NCI-H2171 treated with DMSO at 0.1 percent for 48 hours (cell line): ENCODE measurements around the gene POLR3GL.

Source experiments
- DNase-seq: peaks from one replicate; lab custom pipeline; 2025; lab: John Stamatoyannopoulos, UW

Gene POLR3GL

DNA sequence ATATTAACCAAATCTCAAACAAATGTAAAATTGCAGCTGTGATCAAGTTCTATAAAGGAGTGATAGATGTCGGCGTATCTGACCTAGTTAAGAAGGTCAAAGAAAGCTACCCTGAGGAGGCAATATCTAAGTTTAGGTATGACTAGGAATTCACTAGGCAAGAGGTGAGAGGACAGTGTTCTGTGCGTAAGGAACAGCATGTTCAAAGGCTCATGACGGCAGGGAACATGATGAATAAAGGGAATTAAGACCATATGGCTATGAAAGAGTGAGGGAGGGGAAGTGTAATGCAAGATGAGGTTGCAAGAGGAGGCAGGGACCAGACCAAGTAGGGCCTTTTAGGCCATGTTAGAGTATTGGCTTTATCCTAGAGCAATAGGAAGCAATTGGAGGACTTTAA, 15.3 kb upstream of the POLR3GL start:
- peak; percentile 22 for DNase-seq

DNA sequence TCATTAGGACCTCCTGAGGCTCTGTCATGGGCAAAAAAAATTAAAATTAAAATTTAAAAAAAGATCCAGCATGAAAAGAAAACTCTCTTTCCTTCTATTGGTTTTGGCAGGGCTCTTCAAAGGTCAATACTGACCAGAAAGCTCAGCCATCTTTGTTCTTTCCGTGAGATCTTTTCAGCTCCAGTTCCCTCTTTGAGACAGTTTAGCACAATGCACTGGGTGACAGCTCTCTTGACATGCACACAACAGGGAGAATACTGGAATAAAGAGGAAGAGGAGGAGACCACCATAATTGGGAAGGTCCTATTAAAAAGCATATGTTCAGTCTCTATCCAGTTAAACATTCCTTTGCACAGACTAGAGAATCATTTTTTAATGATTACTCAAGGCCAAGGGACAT, 13.0 kb upstream of the POLR3GL start:
- DNase-seq = no peak

DNA sequence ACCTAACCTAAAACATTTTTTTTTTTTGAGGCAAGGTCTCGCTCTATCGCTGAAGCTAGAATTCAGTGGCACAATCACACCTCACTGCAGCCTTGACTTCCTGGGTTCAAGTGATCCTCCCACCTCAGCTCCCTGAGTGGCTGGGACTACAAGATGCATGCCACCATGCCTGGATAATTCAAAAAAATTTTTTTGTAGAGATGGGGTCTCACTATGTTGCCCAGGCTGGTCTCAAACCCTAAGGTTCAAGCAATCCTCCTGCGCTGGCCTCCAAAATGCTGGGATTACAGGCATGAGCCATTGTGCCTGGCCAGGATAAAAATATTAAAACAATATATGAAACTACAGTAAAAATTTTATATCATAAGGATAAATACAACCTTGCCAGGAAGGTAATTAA, 11.6 kb upstream of the POLR3GL start:
- no peak for DNase-seq

DNA sequence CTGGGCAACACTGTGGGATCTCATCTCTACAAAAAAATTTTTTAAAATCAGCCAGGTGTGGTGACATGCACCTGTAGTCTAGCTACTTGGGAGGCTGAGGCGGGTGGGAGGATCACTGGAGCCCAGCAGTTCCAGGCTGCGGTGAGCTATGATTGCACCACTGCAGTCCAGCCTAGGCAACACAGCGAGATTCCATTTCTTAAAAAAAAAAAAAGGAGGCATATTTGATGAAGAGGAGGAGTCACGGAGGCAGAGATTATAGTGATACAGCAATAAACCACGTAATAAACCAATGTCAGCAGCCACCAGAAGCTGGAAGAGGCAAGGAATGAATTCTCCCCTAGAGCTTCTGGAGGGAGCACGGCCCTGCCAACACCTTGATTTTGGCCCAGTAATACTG, 10.6 kb upstream of the POLR3GL start:
- DNase-seq = no peak

DNA sequence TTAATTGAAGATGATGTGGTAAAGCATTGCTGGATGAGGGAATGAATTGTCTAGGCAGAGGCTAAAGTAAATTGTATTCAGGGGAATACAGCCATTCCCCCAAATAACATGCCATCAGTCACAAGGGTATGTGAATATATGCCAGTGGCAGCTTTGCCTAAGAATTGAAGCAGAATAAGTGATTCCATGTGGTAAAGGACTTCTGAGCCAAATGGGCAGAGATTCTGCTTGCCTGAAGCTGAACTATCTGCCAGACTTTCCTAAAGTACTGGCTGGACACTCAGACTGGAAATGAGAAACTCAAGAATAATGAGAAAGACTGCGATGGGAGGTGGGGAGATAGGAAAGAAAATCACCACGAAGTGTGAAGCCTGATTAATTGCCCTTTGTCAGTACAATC, 9.1 kb upstream of the POLR3GL start:
- no peak for DNase-seq

DNA sequence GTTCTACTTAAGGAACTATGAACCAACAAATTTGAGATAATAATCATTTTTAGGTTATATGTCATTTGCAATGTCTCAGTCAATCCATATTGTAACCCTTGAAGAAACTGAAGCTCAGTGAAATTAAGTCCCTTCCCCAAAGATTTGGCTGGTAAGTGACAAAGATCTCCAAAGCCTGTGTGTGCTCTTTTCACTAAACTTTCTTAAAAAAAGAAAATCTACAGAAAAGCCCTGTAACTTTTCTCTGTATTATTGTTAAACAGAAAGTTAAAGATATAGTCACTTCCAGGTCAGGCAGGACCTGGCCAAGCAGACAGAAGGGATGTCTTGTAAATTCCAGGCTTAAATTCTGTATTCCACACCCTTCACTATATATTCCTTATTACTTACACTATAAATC, 8.1 kb upstream of the POLR3GL start:
- DNase-seq = no peak

DNA sequence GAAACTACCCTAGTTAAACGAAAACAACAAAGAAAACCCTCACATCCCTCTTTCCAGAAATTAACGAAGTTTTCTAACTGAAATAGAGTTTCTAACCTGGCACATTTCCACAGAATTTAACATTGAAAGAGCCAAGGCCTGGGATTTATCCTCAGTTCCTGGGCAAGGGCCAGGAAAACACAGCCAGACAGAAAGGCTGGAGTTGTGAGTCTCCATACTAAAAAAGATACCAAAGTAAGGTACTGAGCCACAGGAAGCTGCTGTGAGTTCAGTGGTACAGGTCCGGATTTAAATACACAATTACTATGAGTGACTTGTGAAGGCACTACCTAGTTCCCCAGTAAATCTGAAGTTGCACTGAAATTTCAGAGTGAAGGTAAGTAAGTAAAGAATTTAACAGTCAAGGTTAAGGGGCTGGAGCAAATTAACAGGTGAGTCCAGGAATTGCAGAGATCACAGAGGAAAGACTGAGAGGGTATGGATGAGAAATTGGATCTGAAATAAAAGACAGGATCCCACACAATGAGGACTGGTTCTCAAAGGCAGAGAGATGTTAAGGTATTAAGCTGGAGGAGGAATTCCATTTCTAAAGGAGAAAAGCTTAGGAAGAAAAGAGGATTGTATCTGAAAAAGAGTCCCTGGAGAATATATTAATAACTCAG, 7.6 kb upstream of the POLR3GL start:
- DNase-seq = no peak

DNA sequence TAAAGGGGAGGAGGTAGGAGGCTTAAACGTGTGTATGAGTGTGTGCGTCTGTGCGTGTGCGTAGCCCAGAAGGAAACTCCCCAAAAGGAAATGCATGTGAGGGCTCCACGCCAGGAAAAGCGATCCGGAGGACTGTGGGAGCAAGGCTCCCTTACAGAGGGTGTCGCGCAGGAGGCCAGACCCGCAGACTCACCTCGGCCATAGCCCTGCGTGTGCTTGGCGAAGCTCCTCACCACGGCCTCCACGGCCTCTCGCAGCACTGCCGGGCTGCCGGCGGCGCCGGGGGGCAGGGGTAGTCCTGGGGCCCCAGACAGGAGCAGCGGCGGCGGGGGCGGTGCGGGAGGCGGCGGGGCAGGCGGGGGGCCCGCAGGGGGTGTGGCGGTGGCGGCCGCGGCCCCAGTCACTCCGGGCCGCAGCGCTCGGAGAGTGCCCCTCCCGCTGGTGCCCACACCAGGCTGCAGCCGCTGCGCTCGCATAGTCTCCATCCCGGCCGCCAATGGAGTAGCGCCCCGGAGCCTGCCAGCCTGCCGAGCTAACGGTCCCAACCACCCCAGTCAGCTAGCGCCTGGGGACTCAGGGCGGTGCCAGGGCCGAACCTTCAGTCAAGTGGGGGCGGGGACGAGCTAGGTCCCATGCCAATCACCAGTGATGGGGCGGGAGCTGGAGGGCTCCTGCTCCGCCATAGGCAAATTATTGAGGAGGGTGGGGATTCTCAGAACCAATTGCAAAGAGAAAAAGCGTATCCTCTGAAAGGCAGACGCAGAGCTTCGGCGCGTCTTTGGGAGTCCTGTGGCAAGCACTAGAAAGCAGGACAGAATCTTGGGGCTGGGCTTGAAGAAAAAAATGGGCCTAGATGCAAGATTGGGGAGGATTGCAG, 6.8 kb upstream of the POLR3GL start, which contains the start of gene LIX1L:
TSS of gene LIX1L (minus strand) at position 575 of the 877 bp plus-strand sequence. CDS start at position 485, 90 bp downstream.
- peak; percentile 98 for DNase-seq

DNA sequence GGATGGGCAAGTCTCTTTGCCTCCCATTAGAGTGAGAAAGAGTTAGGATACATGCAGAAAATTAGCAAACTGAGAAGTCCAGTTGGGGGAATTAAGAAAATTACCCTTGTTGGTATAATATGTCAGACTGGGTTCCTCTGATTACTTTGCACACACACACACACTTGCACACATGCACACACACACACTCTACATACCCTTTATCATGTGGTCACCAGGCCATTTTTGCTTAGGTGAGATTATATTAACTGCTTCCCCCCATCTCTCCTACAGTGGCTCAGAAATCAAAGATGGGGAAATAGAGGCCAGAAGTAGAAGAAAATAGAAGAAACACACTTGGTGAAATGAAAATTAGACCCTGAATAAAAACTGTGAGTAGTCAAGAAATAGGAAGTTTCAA, 5.8 kb upstream of the POLR3GL start:
- DNase-seq = no peak

DNA sequence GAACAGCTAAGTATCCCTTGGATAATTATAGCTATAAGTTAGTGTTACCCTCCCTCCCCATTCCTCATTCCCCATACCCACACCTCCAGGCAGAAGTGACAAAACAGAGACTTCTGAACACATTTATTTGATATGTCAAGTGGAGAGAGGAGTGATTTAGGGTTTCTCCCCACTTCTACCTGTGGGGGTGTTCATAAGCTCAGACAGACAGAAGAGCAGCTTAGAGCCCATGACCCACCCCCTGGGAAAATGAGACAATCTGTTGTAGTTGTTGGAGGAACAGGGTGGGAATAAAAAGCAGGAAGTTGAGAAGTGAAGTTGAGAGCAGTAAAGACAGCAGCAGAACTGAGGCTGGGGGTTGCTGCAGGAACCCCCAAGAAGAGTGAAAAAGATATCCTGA, 5.2 kb upstream of the POLR3GL start:
- DNase-seq = no peak

DNA sequence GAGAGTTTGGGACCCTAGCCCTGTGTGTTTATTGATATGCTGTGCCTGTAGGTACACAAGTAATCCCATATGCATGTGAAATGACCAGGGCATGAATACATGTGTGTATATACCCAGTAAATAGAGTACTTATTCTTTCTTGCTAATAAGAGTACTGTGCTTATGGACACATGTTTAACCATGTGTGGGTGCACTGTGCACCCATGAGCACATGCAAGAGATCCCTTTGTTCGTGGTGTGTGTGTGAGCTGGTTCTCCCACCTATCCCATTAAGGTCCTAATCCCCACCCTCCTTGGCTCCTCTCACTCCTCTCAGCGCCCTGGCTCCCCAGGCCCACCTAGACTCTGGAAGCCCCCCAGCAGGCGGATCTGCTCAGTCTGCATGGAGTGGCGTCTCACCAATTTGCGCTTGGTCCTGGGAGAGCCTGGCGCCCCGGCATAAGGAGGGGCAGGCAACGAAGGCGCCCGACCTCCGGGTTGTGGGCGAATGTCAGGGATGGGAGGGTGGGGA, 4.5 kb upstream of the POLR3GL start:
- no peak for DNase-seq

DNA sequence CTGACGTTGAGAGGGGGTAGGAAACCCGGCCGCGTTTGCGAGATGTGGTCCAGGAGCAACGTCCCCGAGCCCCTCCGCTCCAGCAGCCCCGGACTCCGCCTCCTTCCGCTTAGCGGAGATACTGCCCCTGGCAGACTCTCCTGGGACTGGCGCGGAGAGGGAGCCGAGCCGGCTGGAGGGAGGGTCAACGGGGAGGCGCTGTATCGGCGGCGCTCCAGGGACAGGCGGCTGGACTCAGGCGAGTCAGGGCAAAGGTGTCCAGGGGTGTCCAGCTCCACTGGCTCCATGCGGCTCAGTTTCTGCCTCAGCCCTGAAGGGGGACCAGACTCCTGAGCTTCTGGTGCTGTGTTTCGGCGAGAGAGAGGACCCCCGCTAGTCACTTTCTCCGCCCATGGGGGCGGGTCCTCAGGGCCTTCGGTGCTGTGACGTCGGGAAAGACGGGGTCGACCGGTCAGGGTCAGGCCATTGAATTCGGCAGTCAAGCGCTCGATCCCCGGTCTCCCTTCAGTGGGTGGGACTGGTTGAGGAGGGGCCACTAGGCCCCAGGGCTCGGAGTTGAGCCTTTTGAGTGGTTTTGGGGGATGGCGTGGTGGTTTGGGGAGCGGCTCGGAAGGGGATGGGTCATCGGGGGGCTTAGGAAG, 3.9 kb upstream of the POLR3GL start:
- peak; percentile 73 for DNase-seq

DNA sequence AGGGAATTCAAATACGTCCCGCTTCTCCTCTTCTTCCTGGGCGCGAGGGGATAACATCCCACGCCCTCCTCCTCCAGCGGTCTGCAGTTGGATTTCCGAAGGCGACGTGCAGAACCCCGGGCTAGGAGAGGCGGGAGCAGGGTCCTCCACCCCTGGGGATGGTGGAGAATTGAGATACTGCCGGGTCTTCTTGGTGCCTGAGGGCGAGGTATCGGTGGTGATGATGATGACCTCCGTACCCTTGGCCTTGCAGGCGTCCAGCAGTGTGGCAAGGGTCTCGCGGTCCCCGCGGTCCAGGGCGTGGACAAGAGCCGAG, 3.4 kb upstream of the POLR3GL start:
- DNase-seq = no peak

DNA sequence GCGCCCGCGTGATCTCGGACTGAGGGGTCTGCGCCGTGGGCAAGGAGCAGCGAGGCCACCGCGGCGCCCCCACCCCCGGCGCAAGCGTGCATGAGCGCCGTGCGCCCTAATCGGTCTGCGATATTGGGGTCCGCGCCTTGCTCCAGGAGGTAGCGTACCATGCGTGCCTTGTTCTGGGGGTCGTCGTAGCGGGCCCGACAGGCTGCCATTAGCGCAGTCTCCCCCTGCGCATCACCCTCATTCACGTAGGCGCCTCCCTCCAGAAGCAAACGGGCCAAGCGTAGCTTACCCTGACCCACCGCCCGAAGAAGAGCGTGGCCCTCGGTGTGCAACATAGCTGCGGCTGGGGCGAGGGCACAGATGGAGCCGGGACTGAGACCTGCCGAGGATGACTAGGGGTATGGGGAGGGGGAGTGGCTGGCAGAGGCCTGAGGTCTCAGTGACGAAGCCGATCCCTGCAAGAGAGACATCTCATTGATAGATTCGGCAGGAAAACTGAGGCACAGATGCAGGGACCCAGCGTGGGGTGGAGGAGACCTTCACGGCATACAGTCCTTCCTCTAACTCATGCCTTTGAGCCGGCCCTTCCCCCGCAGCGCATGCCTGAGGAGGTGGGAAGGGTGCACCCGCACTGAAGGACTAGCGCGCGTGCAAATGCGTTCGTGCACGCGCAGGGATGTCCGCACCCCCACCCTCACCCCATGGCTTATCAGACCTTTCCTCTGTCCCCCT, 2.9 kb upstream of the POLR3GL start:
- DNase-seq = no peak

DNA sequence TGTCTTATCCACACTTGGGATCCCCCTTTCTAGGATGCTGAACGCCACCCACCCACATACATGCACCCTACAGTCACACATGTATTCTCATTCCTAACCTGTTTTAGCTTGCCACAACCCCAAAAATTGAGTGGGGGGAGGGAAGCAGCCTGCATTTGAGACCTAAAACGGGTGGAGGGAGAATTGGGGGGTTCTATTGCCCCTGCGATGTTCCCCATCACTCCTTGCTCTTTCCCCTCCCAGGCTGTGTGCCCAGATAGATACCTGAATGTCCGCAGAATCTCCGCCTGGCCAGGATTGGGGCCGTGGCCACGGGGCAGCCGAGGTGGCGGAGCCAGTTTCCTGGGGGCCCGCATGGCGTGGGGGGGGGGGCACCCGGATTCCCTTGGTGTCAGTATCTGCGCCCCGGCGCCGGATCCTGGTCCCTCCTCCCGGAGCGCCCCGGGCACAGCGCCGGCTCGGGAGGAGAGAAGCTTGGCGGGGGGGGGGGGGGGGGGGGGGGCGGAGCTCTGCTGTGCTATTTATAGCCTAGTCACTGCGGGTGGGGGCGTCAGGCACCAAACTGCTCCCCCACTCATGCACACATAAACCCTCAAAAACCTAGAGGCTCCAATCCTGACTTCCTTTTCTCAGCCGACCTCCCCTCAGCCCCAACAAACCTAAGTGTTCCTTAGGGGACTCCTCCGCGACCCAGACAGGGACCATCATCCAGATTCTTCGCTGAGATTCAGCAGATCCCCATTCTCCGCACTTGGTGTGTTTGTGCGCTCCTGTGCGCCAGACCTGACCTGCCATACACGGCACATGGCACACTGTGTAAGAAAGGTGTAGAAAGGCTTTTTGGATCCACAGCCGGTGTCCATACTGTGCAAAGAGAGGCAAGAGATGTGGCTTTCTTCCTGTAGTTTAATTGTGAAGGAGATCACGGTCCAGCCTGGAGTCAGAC, 2.1 kb upstream of the POLR3GL start:
- no peak for DNase-seq

DNA sequence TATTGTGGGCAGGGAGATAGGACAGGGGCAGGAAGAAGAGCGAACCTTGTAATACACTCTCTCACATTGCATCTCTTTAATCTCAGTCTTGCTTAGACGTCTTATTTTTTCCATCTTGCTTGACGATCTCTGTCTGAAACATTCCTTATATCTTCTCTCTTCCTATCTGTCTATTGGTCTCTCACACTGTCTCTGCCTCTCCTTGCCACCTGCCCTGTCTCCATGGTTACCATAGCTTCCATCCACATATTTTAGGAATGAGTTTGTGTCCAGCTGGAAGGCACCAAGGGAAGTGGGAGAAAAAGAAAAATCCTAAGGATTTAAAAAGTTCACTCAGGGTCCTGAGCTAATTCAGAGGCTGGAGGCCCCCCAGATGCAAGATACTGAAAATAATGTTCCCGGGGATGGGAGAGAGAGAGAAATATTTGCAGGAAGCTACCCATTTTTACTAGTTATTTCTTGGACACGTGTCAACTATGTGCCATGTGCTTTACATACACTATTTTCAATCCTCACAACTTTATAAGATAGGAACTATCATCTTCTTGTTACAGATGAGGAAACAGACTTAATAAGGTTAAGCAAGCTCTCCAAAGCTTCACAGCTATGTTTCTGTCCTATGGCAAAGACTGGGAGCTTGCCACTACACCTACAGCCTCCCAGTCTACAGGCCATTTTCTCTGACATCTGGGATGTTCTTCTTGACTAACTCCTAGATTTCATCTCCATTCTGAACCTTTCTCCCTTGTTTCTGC, 1.0 kb upstream of the POLR3GL start:
- no peak for DNase-seq

DNA sequence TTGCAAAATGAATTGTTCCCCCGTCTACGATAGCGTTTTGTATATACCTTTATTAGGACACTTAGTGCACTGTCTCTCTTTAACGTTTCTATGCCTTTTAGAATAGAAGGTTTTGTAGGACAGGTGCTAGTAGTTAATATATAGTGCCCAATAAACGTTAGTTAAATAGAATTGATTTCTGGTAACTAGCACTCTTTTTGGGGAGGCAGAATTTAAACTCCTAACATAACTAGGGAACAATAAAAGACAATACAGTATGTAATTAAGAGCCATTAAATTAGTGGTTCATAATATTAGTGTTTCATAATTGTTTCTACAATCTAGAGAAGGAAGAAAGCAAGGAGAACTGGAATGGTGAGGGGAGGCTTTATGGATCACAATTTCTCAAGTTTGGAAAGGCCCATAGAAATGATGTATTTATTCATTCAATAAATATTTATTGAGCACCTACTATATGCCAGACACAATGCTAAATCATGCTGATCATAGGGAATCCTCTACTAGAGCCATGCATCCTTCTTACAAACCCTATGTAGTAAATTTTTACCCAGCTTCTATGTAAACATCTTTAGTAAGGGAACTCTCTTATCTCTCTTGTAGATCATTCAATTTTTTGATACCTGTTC, 742 bp downstream of the POLR3GL start:
- DNase-seq = no peak

DNA sequence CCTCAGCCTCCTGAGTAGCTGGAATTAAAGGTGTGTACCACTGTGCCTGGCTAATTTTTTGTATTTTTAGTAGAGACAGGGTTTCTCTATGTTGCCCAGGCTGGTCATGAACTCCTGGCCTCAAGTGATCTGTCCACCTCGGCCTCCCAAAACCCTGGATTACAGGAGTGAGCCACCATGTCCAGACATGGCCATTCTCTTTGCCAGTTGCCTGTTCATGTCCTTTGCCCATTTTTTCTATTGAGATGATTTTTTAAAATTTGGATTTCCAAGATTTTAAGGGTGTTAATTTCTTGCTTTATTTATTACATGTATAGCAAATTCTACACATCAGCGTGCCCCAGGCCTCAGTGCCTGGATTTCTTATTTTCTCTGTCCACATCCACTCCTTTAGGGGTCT, 2.8 kb downstream of the POLR3GL start:
- DNase-seq = no peak

DNA sequence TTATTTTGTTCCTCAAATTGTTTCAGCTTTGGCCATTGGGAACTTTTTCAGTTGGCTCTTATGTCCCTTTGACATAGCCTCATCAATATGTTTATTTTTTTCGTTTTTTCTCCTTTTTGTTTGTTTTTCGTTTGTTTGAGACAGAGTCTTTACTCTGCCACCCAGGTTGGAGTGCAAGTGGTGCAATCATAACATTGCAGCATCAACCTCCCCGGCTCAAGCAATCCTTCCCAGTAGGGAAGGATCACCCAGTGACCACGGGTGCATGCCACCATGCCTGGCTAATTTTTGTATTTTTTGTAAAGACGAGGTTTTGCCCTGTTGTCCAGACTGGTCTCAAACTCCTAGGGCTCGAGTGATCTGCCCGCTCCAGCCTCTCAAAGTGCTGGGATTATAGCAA, 8.1 kb downstream of the POLR3GL start:
- no peak for DNase-seq

DNA sequence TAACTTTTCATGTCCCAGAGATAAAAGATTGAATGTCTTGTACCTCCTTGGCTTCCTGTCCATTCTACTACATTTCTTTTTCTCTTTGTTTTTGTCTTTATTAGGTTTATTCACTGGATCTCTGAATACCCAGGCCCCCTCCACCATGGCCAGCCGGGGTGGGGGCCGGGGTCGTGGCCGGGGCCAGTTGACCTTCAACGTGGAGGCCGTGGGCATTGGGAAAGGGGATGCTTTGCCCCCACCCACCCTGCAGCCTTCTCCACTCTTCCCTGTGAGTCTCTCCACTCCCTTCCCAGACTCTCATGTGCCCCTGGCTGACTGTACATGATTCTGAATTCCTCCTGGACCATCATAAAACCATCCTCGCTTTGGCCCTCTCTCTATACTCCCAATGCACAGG, 10.2 kb downstream of the POLR3GL start:
- no peak for DNase-seq
